CD4-positive, alpha-beta T cell treated with Interferon gamma for 1 hour (primary cell): ENCODE results near the gene KCNC4.

Experiments used
- DNase-seq: peaks from one replicate; pipeline ENCODE4 v3.0.0-alpha.2; 2020

The KCNC4 gene

DNA sequence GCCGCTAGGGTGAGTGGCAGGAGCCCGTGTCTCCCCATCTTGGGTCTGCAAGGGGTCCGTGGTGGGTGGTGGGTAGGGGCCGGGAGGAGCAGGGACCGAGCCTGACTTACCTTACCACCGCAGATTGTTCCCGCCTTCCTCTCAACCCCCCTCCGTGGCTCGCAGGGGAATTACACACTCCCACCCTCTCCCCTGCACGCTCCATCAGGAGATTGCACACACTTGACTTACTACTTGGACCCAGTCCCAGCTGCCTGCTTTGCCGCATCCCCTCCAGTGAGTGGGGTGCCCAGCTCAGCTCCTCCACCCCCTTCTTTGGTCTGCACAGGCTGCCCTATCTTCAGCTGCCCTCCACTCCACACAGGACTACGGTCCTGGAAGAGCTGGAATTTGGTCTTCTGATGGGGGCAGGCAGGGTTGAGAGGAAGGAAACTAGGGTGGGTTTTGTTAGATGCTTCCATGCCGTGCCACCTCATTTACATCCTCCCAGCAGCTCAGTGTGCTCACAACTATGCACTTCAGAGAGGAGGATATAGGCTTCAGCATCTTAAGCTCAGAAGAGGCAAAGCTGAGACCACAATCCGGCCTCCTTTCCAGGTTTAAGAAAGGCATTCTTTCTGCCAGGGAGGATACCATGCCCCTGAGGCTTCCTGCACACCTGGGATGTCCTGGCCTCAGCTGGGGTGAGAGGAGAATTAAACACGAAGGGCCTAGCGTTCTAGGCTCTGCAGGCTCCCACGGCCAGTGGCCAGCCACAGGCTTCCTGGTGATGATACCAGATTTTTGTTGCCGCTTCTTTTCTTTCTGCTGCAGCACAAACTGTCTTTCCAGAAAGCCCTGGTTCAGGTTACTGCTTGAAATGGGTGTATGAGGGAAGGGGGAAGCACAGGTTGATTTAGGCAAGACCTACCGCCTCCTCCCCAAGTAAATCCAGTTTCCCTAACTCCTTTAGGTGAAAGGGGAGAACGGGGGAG is 2.3 kb downstream of the KCNC4 start:
- no peak for DNase-seq

DNA sequence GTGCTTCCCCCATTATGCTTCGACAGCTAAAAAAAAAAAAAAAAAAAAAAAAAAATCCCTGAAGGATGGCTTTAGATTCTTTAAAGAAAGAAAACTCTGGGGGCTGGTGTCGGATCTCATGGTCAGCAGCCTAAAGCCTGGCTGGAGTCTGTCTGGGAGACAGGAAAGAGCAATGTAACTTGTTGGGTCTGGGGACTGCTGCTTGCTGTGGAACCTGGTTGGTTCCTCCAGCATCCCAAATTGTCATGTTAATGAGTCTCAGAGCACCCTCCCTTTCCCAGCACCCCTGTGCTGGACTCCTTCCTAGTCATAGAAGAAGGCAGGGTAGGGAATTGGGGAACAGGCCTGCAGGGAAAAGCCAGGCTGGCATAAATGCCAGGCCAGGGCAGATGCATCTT is 3.0 kb downstream of the KCNC4 start:
- DNase-seq = no peak

DNA sequence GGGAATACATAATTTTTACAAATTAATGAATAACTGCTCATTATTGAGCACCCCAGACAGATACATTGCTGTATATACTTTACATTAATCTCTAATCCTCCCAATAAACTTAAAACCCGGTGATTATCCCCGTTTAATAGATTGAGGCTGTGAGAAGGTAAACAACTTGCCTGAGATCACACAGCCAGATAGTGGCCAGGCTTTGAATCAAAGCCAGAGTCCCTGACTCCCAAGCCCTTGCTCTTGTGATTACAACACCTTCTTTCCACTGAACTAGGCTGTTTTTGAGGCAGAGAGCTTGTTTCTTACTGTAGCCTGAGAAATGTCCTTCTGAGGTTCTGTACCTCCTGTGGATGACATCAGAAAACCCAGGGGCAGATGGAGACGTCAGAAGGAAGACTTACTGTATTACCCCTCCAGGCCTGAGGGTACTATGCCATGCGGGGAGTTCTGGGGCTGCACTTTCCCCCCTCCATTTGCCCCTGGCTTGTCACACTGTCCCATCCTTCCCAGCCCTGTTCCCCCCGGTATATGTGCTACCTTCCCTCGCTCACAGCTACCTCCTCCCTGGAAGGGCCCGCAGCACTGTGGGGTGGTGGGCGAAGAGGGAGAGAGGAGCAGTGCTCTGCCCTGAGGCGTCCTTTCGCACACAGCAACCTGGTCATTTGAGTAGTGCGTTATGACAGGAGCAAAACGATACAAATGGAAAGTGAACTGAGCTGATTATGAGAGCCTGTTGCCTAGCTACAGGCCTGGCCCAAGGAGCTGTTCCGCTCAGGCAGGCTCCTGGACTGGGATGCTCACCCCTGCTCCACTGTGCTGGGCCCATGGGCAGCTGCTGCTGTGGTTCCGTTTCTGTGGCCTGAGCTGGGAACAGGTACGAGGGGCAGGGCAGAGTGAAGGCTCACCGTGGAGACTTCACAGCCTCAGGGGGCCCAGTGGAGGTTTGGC is 4.6 kb downstream of the KCNC4 start:
- DNase-seq = no peak

DNA sequence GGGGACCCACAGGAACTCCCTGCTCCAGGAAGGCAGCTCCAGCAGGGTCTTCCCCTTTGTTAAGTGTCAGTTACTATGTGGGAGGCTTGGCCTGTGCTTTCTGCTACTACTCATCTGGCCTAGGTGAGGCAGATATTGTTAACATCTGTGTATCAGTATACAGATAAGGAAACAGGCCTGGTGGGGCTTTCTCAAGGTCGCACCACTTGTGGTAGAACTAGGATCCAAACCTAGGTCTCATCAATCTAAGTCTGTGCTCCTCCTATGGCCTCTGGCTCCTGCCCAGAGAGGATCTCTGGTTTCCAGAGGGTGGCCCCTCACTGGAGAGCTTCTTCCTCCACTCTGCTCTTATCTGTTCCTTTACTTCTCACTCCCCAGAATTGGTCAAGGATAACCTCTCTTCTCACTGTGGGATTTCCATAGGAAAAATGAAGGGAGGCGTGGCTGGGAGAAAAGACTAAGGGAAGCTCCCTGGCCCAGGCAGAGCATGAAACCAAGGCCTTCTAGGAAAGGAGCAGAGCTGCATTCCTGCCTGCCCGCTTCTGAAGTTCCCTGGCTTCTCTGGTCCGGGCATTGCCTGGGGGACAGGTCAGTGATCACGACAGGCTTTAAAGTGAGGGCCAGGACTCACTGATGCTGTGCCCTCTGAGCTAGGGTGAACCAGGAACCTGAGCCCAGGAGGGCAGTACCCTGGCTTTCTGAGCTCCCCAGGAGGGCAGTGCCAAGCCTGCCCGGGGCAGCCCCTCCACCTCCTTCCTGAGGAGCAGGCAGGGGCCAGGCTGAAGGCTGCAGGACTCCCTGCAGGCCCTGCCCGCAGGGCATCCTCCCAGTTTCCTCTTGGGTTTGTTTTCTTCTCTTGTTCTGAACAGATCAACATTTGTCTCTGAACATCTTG is 5.8 kb downstream of the KCNC4 start:
- no peak for DNase-seq

DNA sequence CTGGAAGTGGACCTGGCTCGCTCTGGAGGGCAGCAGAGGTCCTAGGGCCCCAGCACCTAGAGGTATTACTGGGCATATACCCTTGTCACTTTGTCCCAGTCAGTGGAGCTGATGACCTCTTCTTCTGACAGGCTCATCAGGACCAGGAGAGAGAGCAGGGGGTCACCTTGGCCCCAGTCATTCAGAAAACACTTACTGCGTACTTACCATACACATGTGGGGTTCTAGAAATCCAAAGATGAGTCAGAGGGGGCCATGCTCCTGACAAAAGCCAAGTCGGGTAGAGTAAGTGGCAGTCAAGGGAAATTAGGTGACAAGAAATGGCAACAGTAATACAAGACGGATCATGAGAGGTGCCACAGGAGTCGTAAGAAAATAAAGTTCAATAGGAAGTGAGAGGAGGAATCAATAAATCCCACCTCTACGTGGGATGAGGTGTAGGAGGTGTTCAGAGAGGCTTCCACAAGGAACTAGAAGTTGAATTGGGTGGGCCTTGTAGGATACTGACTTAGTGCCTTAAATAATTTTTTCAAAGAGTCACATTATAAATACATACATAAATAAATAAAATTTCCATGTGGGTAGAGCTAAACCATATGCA is 6.8 kb downstream of the KCNC4 start:
- no peak for DNase-seq

DNA sequence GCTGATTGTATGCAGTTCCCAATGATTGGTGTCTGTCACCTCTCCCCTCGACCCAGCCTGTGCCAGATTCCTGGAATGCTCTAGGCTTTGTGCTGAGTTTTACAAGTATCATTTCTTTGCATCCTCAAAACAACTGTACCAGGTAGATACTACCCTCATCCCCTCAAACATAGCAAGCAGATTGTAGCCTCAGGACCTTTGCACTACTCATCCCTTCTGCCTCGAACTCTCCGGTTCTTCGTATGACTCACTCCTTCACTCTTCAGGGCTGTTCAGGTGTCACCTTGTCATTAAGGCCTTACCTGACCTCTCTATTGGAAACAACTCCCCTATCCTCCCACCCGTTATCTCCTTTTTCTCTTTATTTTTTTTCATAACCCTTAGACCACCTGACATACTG is 8.0 kb downstream of the KCNC4 start:
- no peak for DNase-seq

DNA sequence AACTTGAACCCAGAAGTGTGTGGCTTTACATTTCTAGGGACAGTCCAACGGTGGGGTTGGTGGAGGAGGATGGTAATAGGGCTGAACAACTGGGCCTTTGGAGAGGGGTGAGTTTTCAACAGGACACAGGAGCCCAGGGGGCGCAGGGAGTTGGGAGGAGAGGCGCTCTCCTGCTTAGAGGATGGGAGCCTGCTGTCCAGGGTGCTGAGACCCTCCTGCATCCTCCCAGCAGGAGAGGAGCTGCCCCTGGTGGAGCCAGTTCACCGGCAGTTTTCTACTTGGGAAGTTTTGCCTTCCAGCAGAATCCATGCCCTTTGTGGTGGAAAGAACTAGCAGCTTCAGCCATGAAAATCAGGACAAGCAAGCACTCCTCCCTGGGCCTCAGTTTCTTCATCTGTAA is 8.6 kb downstream of the KCNC4 start:
- DNase-seq = no peak

DNA sequence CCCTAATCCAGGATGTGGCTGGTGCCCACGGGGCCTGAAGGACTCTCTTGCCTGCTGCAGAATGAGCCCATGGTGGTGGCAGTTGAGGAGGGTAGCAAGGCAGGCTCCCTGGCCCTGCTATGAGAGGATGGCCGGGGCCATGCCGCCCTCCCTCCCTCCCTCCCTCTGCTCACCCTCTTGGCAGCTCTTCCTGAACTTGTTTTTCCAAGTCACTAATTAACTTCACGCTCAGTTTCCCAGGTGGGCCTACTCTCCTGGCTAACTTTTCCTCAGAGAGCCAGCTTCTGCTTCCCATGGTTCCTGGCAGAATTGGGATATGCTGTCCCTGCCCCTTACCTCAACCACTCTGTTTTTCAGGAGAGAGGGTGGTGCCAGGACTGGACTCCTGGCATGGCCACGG is 10.2 kb downstream of the KCNC4 start:
- DNase-seq = no peak

DNA sequence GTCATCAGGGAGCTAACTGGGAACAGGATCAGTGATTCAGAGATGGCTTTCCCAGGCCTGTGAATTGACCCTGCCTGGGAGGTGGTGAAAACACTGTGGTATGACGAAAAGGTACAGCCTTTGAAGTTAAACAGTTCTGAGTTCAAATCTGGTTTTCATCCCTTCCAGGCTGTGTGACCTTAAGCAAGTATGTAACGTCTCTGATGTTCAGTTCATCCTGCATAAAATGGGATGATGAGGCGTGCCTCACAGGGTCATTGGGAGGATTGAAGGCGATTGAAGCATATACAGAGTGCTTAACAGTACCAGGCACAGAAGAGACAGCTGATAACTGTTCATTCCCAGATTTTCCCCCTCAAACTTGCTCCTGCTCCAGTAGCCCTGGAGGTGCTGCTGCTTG is 11.0 kb downstream of the KCNC4 start:
- DNase-seq = no peak

DNA sequence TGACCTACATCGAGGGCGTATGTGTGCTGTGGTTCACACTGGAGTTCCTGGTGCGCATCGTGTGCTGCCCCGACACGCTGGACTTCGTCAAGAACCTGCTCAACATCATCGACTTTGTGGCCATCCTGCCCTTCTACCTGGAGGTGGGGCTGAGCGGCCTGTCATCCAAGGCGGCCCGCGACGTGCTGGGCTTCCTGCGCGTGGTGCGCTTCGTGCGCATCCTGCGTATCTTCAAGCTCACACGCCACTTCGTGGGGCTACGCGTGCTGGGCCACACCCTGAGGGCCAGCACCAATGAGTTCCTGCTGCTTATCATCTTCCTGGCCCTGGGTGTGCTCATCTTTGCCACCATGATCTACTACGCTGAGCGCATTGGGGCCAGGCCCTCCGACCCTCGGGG is 13.0 kb downstream of the KCNC4 start:
- no peak for DNase-seq

DNA sequence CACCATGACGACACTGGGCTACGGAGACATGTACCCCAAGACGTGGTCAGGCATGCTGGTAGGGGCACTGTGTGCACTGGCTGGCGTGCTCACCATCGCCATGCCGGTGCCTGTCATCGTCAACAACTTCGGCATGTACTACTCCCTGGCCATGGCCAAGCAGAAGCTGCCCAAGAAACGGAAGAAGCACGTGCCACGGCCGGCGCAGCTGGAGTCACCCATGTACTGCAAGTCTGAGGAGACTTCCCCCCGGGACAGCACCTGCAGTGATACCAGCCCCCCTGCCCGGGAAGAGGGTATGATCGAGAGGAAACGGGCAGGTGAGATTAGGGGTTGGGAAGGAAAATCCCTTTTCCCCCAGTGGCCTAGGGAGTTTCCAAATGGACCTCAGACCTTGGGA is 13.5 kb downstream of the KCNC4 start:
- no peak for DNase-seq

DNA sequence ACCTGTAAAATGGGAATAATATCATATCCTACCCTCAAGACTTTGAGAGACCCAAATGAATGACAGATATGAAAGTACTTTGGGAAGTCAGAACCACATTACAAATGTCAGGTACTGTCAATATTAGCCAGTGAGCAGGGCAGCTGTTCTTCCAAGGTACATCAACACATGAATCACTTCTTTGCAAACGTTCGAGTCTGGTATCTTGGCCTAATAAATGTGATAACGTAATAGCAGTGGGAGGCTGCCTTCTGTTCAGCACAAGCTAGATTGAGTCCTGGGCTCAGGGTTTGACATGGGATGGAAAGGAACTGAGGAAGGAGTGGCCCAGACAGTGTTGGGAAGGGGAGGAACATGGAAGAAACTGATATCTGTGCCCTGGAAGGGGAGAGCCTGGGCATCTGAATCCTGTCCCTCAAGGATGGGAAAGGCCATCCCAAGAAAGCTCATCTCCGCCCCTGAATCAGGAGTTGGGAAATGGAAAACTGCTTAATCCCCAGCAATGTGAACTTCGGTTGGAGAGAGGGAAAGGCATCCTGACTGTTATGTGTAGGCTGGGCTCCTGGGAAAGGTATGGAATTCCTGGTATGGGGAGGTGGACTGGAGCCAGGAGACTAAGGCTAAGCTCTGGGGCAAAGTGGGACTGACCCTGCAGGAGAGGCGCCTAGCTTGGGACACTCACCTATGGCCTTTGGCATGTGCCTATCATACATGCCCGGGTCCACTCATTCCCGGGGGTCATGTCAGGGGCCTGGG is 14.3 kb downstream of the KCNC4 start:
- DNase-seq = no peak

DNA sequence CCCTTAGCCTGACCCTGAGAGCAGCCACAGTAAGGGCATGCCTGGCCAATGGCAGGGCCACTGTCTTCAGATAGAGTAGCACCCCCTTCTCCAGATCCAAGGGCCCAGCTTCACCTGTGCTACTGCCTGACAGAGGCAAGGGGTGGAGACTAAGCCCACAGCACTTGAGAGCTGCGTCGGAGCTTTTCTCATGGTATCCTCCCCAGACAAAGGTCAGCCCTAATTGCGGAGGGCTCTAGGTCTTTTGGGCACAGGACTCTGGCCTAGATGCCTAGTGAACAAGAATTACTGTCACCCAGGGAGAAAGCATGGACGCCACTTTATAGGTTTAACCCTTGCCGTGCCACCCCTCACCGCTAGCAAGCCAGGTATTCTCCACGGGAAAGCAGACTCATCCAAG is 15.1 kb downstream of the KCNC4 start:
- DNase-seq = no peak

DNA sequence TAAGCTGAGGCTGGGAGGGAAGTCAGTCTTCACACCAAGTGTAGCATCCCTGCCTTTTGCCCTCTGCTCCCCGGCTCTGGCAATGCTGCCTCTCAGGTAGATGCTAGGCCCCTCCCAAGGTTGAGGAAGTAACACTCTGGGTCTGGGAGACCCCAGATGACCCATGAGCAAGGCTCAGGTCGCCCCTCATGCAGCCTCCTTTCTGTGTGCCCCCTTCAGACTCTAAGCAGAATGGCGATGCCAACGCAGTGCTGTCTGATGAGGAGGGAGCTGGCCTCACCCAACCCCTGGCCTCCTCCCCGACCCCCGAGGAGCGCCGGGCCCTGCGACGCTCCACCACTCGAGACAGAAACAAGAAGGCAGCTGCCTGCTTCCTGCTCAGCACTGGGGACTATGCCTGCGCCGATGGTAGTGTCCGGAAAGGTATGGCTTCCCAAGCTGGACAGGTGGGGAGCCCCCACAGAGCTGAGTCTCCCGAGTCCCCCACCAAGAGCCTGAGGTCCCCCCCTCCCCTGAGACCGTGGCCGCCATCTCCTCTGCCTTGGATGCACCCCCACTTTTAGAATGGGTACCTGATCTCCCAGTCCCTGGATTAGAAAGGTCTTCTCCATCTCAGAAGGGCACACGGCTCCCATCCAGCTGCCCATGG is 15.8 kb downstream of the KCNC4 start:
- DNase-seq = no peak

DNA sequence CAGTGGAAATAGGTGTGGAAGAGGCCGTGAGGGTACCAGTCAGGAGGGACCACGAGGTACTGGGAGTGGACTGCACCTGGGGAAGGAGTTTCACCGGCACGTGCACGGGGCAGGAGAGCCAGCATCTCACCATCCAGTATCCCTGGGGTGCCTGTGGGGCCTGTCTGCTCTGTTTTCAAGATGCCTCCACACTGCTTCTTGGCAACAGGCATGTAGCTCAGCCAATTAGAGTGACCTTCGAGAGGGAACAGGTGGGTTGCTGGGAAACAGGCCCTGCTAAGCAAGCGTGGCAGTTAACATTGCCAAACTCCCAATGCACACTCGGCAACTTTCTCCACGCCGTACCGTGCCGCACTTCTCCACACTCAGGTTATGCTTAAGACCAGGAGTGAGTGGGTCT is 17.7 kb downstream of the KCNC4 start:
- DNase-seq = no peak

DNA sequence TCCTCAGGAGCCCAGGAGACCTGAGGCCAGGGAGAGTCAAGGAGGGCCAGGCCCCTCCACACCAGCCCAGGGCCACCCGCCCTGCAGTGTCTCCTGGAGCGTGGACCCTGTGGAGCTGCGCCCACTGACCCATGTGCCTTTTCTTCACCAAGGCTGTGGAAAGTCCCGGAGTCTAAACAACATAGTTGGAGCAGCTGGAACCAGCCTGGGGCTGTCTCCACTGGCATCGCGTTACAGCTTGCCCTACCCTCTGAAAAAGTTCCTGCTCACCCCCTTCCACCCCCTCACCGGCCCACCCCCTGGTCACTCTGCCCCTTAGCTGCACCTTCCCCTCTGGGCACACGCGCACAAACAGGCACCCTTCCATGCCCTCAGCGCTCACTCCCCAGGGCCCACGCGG is 18.3 kb downstream of the KCNC4 start:
- DNase-seq = no peak

DNA sequence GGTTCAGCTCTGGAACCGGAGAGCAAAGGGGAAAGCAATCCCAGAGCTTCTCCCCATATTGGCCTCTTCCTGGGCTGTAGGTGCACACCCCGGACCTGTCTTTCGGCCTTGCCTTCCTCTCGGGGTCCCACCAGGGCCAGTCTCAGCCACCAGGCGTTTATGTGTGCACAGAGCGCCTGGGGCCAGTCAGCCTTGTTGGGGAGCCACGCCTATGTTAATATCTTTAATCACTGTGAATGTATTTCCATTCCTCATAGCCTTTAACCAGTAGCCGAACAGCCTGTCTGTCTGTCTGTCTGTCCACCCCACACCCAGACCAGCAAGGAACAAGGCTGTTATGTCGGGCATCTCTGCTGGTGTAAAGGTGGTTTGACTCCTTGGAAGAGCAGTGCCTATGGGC is 18.8 kb downstream of the KCNC4 start:
- no peak for DNase-seq

DNA sequence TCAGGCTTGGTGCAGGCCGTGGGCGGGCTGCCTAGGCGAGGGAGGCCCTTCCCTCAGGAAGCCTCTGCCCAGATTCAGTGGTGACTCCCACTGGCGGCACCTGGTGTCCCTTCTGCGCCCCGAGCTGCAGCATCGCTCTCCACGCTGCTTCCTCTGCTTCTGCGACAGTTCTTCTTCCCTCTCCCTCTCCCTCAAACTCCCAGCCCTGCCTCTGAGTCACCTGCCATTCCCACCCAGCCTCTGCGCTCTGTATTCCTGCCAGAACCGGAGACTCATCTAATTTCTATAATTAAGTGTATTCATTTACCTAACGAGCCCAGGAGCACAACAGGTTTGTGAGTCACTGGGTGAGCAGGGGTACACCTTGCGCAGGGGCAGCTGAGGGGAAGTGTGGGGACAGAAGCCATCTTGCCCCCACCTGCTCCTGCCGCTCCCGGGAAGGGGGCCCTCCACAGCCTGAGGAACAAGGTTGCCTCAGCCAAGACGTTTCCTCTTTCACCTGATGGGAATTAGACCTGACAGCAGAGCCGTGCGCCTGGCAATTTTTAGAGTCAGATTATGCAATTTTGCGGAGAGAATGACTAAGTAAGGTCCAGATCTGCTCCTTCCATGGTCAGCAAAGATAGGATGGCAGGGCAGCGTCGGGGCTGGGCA is 19.4 kb downstream of the KCNC4 start:
- no peak for DNase-seq

DNA sequence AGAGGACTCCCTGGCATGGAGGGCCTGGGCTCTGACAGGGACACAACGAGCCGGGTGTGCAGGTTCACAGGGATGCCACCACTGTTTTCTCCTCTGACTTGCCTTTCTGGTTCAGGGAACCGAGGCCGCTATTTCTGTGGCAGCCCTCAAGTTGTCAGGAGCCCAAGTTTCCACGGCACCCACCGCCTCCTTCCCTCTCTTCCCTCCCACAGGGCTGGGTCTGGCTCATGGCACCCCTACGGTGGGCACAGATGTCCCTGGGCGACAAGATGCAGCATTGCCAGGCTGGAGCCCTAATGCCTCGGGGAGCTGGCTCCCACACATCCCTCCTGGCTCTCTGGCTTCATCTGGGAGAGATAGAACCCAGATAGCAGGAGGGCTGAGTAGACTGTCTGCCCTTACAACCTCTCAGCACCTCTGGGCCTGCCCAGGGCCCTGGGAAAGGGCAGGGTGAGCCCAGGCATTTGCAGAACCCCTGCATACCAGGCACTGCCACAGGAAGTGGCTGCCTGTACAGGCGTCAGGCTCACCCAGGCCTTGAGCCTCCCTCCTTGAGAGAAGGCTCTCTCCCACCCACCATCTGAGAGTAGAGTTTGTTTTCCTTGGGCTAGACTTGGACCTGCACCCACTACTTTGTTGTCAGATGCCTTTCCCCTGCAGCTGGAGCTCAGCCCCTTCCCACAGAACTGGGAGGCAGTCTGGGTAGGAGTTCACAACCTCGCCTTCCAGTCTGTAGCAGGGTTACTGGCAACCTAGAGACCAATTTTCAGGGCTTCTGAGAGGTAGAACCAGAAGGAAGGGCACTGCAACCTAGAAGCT is 20.5 kb downstream of the KCNC4 start:
- DNase-seq = no peak

DNA sequence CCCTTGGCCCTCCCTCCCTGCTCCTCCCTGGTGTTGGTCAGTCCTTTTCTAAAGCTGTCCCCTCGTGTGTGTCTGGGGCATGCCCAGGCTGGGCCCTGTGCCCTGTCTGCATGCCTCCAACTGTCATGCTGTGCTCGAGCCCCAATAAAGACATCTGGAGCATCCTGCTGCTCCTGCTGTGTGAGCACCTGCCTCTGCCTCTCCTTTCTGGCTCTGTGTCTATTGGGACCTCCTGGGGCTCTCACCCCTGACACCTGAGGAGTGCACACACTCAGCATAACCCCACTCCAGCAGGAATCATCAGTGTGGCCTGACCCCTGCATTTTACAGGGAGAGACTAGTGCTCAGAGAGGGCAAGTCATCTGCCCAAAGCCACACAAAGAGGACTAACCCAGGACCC is 23.7 kb downstream of the KCNC4 start:
- DNase-seq = no peak
